GM12878 (cell line): ENCODE data around the gene TMPRSS6. TPM values are rescaled to one million over a fixed set of nuclear protein-coding genes. Genes with fewer than 3 reads are reported as not detected.

Experiments used
- ATAC-seq: fragments of 200-7000 bp; cut with Tn5 transposase; 3 replicates; pipeline ENCODE4 v1.9.1; 2020; ENCODE audit warnings: mild to moderate bottlenecking, moderate library complexity
- BruUV-seq: library from RNA; stranded (reverse); fragments of 400-500 nt; replicated peaks from 2 replicates; lab custom pipeline; 2021; lab: Mats Ljungman, UMichigan
- CTCF ChIA-PET: fragments of 300-600 bp; sonication (Branson Sonifier 250); formaldehyde crosslinking; extraction: SDS; loops from one replicate; lab custom pipeline; 2021; ENCODE audit warnings: inconsistent platforms; lab: Yijun Ruan, JAX
- POLR2A ChIA-PET: fragments of 350-600 bp; formaldehyde crosslinking; extraction: SDS; loops from one replicate; lab custom pipeline; 2021; ENCODE audit warnings: inconsistent platforms; lab: Charles Lee
- RAD21 ChIA-PET: fragments of 300-600 bp; sonication (Branson Sonifier 250); formaldehyde crosslinking; loops from one replicate; lab custom pipeline; 2023; ENCODE audit warnings: antibody characterized with exemption; ENCODE audit not compliant: unreplicated experiment; lab: Charles Lee
- SMC1A ChIA-PET: fragments of 300-600 bp; sonication (Branson Sonifier 250); formaldehyde crosslinking; loops from one replicate; lab custom pipeline; 2023; ENCODE audit not compliant: unreplicated experiment, uncharacterized antibody; lab: Charles Lee
- DNase-seq: peaks from one replicate; pipeline ENCODE4 v3.0.0-alpha.2; 2011; ENCODE audit warnings: low read depth, low spot score
- FAIRE-seq: peaks from 3 replicates; lab custom pipeline; 2011; peaks lifted over from hg19 to GRCh38; lab: Jason Lieb, UNC
- H2AFZ ChIP-seq: 2 replicates; pipeline ENCODE4 v1.6.0; 2011; ENCODE audit warnings: low read depth, low read length, control low read depth; ENCODE audit not compliant: control insufficient read depth
- H3K27ac ChIP-seq: 2 replicates; pipeline ENCODE4 v1.5.1; 2011; ENCODE audit warnings: control low read depth; ENCODE audit not compliant: control insufficient read depth, insufficient read depth
- H3K27me3 ChIP-seq, 2 experiments: replicated peaks in 1 of 2; 2 replicates each; pipeline versions ENCODE4 v1.6.0 to v1.6.1; 2011; ENCODE audit warnings: low read length in 1 of 2; ENCODE audit not compliant: control insufficient read depth in 2 of 2, insufficient read depth in 2 of 2
- H3K36me3 ChIP-seq, 2 experiments: 2 replicates each; pipeline ENCODE4 v1.5.1; 2011; ENCODE audit warnings: low read length in 1 of 2; ENCODE audit not compliant: control insufficient read depth in 2 of 2, insufficient read depth in 2 of 2
- H3K4me1 ChIP-seq: 2 replicates; pipeline ENCODE4 v1.6.1; 2011; ENCODE audit warnings: mild to moderate bottlenecking, low read length, moderate library complexity, mixed read lengths; ENCODE audit not compliant: control insufficient read depth, insufficient read depth
- H3K4me2 ChIP-seq: 2 replicates; pipeline ENCODE4 v1.6.0; 2011; ENCODE audit warnings: control low read depth; ENCODE audit not compliant: control insufficient read depth, insufficient read depth
- H3K4me3 ChIP-seq: fragments of 200-600 bp; sonication (generic); 2 replicates; pipeline ENCODE4 v1.5.1; 2016
- H3K79me2 ChIP-seq: 2 replicates; pipeline ENCODE4 v1.6.0; 2011; ENCODE audit warnings: low read length; ENCODE audit not compliant: control insufficient read depth, insufficient read depth
- H3K9ac ChIP-seq: 2 replicates; pipeline ENCODE4 v1.8.0; 2011; ENCODE audit warnings: low read length, control low read depth, mixed read lengths; ENCODE audit not compliant: control insufficient read depth, insufficient read depth
- H3K9me3 ChIP-seq: replicated peaks from 3 replicates; pipeline ENCODE4 v1.5.1; 2011; ENCODE audit warnings: mild to moderate bottlenecking, low read length; ENCODE audit not compliant: control insufficient read depth, insufficient read depth
- H4K20me1 ChIP-seq: 2 replicates; pipeline ENCODE4 v1.6.0; 2011; ENCODE audit not compliant: control insufficient read depth, insufficient read depth
- CTCF ChIP-seq, 3 experiments: IDR thresholded peaks in 2 of 3; conservative IDR thresholded peaks in 1 of 3; 2 replicates each; pipeline ENCODE4 v1.5.1; 2011; ENCODE audit warnings: low read depth in 3 of 3, low read length in 3 of 3, mild to moderate bottlenecking in 3 of 3, control low read depth in 2 of 3, moderate library complexity in 2 of 3, inconsistent platforms in 1 of 3, mixed read lengths in 1 of 3; ENCODE audit not compliant: control insufficient read depth in 2 of 3, insufficient read depth in 1 of 3; ENCODE audit errors: extremely low read depth in 1 of 3
- CUX1 ChIP-seq: IDR thresholded peaks from 2 replicates; pipeline ENCODE4 v1.6.1; 2012; ENCODE audit warnings: improper control_type of control experiment, low read depth, low read length; ENCODE audit not compliant: insufficient replicate concordance
- MYB ChIP-seq: fragments of 150-350 bp; IDR thresholded peaks from 2 replicates; pipeline ENCODE4 v1.6.1; 2014; ENCODE audit warnings: mild to moderate bottlenecking, low read depth, low read length, borderline replicate concordance
- NBN ChIP-seq: fragments of 450-650 bp; IDR thresholded peaks from 2 replicates; pipeline ENCODE4 v1.6.1; 2016
- NFIC ChIP-seq: IDR thresholded peaks from 2 replicates; pipeline ENCODE4 v1.6.1; 2012; ENCODE audit warnings: low read depth, mild to moderate bottlenecking, inconsistent platforms, low read length, moderate library complexity
- POLR2AphosphoS5 ChIP-seq: IDR thresholded peaks from 2 replicates; pipeline ENCODE4 v1.6.1; 2011; ENCODE audit warnings: mild to moderate bottlenecking, low read length, inconsistent platforms
- POU2F2 ChIP-seq: IDR thresholded peaks from 3 replicates; pipeline ENCODE4 v1.6.1; 2011; ENCODE audit warnings: low read depth, mild to moderate bottlenecking, low read length, borderline replicate concordance
- RAD51 ChIP-seq: fragments of 450-650 bp; IDR thresholded peaks from 2 replicates; pipeline ENCODE4 v1.6.1; 2016; ENCODE audit warnings: moderate library complexity, mild to moderate bottlenecking, inconsistent platforms
- RCOR1 ChIP-seq: conservative IDR thresholded peaks from 2 replicates; pipeline ENCODE4 v1.6.1; 2012; ENCODE audit warnings: low read depth, low read length, improper control_type of control experiment
- SMAD1 ChIP-seq: fragments of 450-650 bp; IDR thresholded peaks from 2 replicates; pipeline ENCODE4 v1.6.1; 2018; ENCODE audit warnings: mild to moderate bottlenecking, low read depth; ENCODE audit not compliant: partially characterized antibody
- TAF1 ChIP-seq: IDR thresholded peaks from 2 replicates; pipeline ENCODE4 v1.6.1; 2011; ENCODE audit warnings: mild to moderate bottlenecking, low read depth, low read length, borderline replicate concordance
- TCF3 ChIP-seq: IDR thresholded peaks from 2 replicates; pipeline ENCODE4 v1.6.1; 2012; ENCODE audit warnings: low read depth, mild to moderate bottlenecking, low read length, borderline replicate concordance; ENCODE audit not compliant: insufficient read depth
- USF1 ChIP-seq: IDR thresholded peaks from 2 replicates; pipeline ENCODE4 v1.6.1; 2011; ENCODE audit warnings: borderline replicate concordance, low read depth, mild to moderate bottlenecking, moderate library complexity, mixed read lengths, low read length; ENCODE audit not compliant: insufficient read depth; ENCODE audit errors: extremely low read length
- WRNIP1 ChIP-seq: IDR thresholded peaks from 2 replicates; pipeline ENCODE4 v1.6.1; 2011; ENCODE audit warnings: low read depth, low read length, improper control_type of control experiment, borderline replicate concordance
- WGBS: methylation state at CpG from one replicate; pipeline ENCODE4 v1.1.6; 2016; ENCODE audit warnings: low lambda C conversion rate; ENCODE audit not compliant: insufficient replicate concordance, insufficient coverage; ENCODE audit errors: missing lambda C conversion rate; 5-methylcytosine and 5-hydroxymethylcytosine counted together
- in situ Hi-C: fragments of 300-500 bp; cut with MboI; formaldehyde crosslinking; loops from 9 replicates; pipeline ENCODE4 v1.14.3; 2018; ENCODE audit warnings: mixed read lengths
- intact Hi-C: fragments of 100-400 bp; cut with micrococcal nuclease; formaldehyde crosslinking; loops from one replicate; pipeline ENCODE4 v1.14.2; 2022; ENCODE audit not compliant: unreplicated experiment
- polyA plus RNA-seq, 11 experiments: library from polyadenylated mRNA; depleted of rRNA in 4 of 11; unstranded in 6 of 11; stranded (reverse) in 5 of 11; fragments of >200 nt; fragmentation: Nextera tagmentation in 4 of 11; fragmentation: Illumina TruSeq in 1 of 11; extraction: Ambion mirVana in 4 of 11; extraction: Trizol in 1 of 11; gene quantifications; 1 replicate in 1 of 11; 2 replicates in 10 of 11; pipeline versions ENCODE4 v1.2.1 to v1.2.3, GENCODE V29; 2011 to 2016; ENCODE audit warnings: inconsistent platforms in 2 of 11, missing spikeins in 2 of 11, low read depth in 1 of 11
- total RNA-seq, 4 experiments: library from RNA; depleted of rRNA in 3 of 4; stranded (reverse); fragments of >200 nt in 3 of 4; fragmentation: Illumina TruSeq in 1 of 4; extraction: Trizol in 1 of 4; gene quantifications; 2 replicates each; pipeline versions ENCODE4 v1.2.1 to v1.2.3, GENCODE V29; 2013 to 2021

Gene TMPRSS6
- total and polyA plus RNA-seq, 10 of the 15 experiments (the other 5 are each of a cell fraction or from before 2014, with no cell fraction given) = 0.06 to 0.69 (median 0.19) TPM; not detected in 6

GRCh38 chr22:37154925-37155712, 45.6 kb upstream of the TMPRSS6 start:
- RAD21 ChIA-PET = interaction anchor here (0.6 kb wide), 1 partner anchor 8 kb away, joined by 3 read pairs; no protein-coding TSS in a partner anchor
- POLR2A ChIA-PET = interaction anchor here (0.6 kb wide), 1 partner anchor 103 kb away, joined by 7 read pairs; no protein-coding TSS in a partner anchor
- no peak for FAIRE-seq
- Histone ChIP-seq H3K4me3 (0 out of 2 replicates have a peak overlapping the region, but pooled peaks have one; percentile 10), H3K27ac (peak overlapping the region; percentile 21), H3K4me1 (peaks cover 50% of the 10 kb centered on the region), H3K36me3 (no peaks in the 10 kb centered on the region), H3K4me2 (peak overlapping the region; percentile 44; the same call in 1 of the 2 replicates), H2AFZ (peak overlapping the region; percentile 40; the same call in 1 of the 2 replicates), H3K79me2 (peaks cover 2% of the 10 kb centered on the region), H4K20me1 (no peaks in the 10 kb centered on the region), H3K9me3 (peaks cover 2% of the 10 kb centered on the region; the same call in 2 of the 3 replicates), H3K9ac (no peak overlapping the region), H3K27me3 (no peaks in the 10 kb centered on the region)
- intact Hi-C loops = no loop called here
- SMC1A ChIA-PET = interaction anchor here (12.5 kb wide), 1 partner anchor 9 kb away, joined by 203 read pairs; no protein-coding TSS in a partner anchor
- CTCF ChIA-PET = no interaction called here
- no peak for DNase-seq
- WGBS = 0% methylated on average over 7 of the region's 7 CpGs
- no TSS peak for BruUV-seq
- ATAC-seq = peak; percentile 79
- in situ Hi-C loops = no loop called here
- no peak for TF ChIP-seq RAD51
- no peak for TF ChIP-seq SMAD1
- no peak for TF ChIP-seq MYB
- no peak for TF ChIP-seq CTCF (IDR thresholded peaks at IDR 0.05 in 2 of 3, conservative IDR thresholded peaks at IDR 0.05 in 1 of 3; ENCODE audit: control insufficient read depth in 2 of 3, extremely low read depth in 1 of 3, insufficient read depth in 1 of 3, low read depth in 3 of 3, low read length in 3 of 3)
- no peak for TF ChIP-seq CUX1
- TF ChIP-seq RCOR1 = no peak
- TF ChIP-seq POLR2AphosphoS5 = no peak
- no peak for TF ChIP-seq USF1
- TF ChIP-seq TAF1 = no peak
- no peak for TF ChIP-seq NBN
- peak; percentile 39; the same call in 1 of the 2 replicates for TF ChIP-seq TCF3
- TF ChIP-seq NFIC = peak; percentile 16; the same call in 1 of the 2 replicates
- no peak for TF ChIP-seq WRNIP1
- no peak for TF ChIP-seq POU2F2
